GOT3 (cell line): ENCODE data around the gene LDB3.

Experiments used
- DNase-seq: peaks from one replicate; lab custom pipeline; 2025; ENCODE audit warnings: mixed read lengths; lab: John Stamatoyannopoulos, UW

Gene LDB3

DNA sequence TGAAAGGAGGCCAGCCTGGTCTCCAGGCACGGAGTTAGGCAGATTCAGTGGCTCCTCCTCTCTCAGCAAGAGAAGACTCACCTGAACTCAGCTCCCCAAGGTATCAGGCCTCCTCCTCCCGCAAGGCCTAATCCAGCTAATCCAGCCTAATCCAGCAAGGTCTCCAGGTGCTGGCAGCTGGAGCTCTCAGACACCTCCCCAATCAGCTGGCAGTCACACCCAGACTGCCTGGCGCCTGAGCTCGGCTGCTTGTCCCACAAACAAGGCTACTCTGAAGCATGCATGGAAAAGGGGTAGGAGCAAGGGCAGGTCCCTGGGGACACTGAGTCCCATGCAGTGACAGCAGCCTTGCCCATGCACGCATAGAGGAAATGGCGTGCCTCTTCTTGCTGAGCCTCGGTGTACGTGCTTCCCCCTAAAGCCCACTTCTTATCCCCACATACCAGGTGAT lies 17.3 kb upstream of the LDB3 start:
- DNase-seq = no peak

DNA sequence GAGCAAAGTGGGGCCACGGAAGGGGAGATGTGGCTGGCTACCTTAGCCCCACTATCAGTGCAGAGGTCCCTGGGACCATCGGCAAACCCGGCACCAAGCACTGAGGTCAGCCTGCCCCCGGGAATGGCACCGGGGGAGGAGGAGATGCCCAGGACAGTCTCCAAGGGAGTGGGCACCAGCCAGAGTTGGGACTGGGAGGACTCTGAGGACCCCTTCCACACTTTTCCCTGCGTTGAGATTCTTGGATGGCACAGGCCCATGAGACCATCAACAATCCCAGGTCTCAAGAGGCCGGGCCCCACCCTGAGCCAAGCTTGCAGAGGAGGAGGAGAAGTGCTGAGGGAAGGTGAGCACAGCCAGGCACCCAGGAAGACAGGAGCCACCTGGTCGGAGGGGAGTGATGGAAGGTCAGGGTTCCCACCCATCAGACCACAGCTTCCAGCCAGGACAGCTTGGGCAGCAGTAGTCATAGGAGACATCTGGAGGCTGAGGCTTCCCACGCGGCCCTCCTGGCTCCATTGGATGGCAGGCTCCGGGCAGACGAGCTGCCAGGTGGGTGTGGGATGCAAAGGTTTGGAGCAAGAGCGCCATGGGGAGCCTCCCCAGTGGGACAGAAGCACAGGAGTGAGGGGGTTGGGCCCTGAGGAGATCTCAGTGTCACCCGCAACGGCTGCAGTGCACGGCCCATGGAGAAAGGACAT lies 16.5 kb upstream of the LDB3 start:
- no peak for DNase-seq

DNA sequence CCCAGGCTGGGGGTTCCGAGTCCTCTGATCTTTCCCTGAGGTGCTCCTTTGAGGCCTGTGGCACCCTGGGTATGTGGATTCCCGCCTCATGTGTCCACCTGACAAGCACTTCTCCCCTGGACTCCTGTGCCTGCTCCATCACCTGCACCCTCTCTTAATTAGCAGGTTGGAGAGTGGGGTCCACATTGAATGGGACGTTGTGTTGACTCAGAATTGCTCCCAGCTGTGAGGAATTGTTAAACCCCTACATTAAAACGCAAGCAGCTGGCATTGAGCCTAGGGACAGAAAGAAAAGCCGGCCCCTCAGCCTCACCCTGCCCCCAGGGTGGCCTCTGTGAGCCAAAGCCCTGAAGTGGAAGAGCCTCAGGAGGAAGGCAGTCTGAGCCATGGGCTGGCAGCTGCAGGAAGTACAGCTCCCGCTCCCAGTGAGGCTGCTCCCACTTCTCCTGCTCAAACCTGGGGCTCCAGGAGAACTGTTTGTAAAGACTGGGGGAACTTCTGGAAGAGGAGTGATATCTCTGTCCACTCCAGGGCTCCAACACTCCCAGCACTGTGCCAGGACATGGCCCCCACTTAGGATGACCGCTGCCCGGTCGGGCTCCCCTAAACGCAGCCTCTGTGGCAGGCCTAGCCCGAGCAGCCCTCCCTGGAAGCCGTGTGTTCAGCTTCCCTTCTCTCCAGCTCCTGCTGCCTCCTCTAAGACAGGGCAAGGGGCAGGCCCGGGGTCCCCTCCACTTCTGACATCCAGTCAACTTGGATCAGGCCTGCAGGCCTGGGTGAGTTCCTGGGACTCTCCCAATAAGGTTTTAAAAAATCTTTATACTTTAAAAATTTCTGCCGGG lies 15.7 kb upstream of the LDB3 start:
- no peak for DNase-seq

DNA sequence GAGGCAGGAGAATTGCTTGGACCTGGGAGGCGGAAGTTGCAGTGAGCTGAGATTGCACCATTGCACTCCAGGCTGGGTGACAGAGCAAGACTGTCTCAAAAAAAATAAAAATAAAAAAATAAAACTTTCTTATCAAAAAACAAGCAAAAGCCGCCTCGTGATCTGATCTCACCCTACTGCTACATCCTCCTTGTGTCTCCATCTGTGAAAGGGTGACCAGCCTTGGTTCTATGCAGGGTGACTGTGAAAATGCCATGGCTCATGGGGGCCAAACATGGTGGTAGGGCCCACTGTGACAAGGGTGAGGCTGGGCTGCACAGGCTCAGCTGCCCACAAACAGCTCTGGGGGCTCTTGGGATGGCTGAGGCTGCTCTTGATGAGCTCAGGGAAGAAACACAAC lies 14.9 kb upstream of the LDB3 start:
- DNase-seq = no peak

DNA sequence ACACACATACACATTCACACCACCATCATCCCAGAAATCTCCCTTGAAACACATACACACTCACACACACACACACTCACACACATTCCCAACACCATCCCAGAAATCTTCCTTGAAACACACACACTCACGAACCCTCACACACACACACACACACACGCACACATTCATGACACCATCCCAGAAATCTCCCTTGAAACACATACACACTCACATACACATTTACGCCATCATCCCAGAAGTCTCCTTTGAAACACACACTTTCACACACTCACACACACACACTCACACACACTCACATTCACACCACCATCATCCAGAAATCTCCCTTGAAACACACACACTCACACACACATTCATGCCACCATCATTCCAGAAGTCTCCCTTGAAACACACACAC lies 14.3 kb upstream of the LDB3 start:
- DNase-seq = no peak

DNA sequence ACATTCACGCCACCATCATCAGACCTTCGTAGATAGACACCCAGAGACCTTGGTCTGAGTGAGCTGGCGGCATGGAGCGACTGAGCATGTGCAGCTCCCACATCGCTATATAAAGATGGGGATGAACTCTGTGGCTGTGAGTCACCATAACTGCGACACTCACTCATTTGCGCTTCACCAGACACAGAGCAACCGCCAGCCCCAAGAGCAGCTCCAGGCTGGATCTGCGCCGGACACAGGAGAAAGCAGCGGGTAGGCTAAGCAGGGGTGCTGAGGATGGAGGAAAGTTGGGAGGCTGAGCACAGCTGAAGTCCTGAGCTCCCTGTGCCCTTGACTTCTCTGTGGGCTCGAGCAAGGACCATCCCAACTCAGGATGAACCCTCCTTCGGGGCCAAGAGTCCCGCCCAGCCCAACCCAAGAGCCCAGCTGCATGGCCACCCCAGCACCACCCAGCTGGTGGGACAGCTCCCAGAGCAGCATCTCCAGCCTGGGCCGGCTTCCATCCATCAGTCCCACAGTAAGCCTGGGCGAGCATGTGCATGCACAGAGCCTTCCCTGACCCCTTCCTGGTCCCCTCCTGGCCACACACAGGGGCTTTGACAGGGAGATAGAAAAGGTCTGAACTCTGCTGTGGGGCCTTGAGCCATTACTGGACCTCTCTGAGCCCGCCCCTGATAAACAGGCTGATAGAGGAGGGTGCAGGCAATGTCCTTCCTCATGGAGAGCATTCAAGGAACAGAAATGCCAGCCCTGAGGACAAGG lies 13.7 kb upstream of the LDB3 start, which contains the start of gene OPN4:
TSS of gene OPN4 (plus strand) at position 137 of the 762 bp plus-strand sequence. CDS start at position 374, 237 bp downstream.
- DNase-seq = no peak

DNA sequence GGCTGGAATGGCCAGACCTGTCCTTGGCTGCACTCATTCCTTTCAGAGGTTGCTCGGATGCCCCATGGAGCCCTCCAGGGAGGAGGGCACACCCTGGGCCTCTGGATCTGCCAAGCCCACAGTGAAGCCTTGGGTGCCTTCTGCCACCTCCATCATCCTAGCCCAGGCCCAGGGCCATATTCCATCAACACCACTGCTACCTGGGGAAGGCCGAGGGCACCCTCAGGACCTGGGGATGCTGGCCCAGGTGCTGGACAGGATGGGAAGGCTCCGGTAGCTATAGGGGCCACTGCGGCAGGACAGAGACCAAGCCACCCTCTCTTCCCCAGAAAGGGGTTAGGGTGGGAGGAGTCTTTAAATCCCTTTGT lies 13.2 kb upstream of the LDB3 start:
- no peak for DNase-seq

DNA sequence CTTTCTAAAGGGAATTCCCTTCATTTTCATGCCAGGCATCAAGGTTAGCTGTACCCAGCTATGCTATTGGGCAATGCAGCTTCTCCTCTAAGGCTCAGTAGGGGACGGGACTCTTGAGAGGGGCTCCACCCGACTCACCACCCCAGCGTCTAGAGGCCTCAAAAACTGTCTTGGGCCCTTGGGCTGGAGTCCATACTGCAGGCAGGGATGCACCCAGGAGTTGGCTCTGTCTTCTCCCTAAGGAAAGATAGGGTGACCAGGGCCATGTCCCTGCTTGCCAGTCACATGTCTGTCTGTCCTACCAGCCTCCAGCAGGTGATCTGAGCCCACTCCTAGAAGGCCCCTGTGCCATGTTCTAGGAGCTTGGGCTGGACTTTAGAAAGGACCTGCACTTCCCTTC lies 12.7 kb upstream of the LDB3 start:
- no peak for DNase-seq

DNA sequence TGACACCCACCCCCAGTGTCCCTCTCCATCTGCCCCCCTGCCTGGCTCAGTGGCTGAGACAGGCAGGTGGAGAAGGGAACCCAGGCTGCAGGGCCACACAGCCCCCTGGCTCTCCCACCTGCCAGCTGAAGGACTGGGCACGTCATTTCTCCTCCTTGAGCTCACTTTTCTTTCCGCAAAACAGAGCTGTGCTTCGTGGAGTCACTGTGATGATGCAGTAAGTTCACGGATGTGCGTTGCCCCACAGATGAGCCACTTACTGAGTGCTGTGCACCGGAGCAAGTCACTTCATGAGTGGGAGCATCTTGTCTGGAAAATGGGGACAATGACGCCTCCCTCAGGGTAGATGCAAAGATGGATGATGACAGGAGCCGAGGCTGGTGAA lies 11.3 kb upstream of the LDB3 start:
- DNase-seq = no peak

DNA sequence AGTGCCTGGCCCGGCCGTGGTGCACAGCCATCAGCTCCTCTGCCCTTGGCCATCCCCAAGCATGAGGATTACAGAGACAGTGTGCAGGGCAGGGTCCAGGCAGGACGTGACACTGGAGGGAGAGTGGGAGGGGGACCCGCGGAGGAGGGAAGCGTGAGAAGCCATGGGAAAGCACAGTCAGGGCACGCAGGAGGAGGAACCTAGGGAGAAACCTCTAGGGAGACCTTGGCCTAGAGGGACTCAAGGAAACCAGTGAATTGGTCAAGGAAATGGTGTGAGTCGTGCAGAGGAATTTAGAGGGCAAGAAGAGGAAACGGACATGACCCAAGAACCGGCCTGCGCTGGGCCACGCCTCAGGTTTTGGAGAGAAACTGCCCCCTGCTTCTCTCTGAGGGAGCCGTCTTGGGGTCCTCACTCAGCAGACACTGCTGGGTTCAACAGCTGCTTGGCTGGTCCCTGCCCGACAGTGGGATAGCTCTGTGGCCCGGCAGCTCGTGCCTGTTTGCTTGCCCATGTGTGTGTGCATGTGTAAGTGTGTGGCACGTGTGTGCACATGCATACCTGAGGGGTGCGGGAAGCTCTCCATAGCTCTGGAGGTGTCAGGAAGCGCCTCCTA lies 10.8 kb upstream of the LDB3 start:
- DNase-seq = no peak

DNA sequence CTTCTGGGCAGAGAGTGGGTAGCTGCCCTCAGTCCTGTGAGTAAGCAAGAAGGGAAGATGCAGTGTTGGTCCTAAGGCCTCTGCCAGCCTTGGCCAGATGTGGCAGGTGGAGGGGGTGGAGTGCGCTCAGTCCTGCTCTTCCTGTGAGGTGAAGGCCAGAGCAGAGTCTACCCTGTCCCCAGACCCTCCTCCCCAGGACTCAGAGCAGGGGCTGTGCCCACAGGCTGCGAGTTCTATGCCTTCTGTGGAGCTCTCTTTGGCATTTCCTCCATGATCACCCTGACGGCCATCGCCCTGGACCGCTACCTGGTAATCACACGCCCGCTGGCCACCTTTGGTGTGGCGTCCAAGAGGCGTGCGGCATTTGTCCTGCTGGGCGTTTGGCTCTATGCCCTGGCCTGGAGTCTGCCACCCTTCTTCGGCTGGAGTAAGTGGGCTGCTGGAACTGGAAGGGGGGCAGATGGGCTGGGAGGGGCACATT lies 10.0 kb upstream of the LDB3 start:
- no peak for DNase-seq

DNA sequence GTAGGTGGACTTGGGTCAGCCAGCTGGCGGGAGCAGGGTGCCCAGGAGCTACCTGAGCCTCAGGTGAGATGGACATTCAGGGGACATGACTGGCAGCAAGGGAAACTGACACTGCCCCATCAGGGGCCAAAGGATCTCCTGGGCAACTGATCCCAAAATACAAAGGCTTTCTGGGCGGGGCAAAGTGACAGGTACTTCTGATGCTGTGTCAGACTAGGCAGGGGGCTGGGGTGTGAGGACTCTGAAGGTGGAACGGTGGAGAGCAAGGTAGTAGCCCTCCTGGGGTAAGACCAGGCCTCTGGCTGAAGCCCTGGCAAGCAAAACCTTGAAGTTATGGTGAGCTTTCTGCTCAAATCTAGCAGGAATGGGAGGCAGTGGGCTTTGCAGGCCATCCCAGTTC lies 9.6 kb upstream of the LDB3 start:
- DNase-seq = no peak

DNA sequence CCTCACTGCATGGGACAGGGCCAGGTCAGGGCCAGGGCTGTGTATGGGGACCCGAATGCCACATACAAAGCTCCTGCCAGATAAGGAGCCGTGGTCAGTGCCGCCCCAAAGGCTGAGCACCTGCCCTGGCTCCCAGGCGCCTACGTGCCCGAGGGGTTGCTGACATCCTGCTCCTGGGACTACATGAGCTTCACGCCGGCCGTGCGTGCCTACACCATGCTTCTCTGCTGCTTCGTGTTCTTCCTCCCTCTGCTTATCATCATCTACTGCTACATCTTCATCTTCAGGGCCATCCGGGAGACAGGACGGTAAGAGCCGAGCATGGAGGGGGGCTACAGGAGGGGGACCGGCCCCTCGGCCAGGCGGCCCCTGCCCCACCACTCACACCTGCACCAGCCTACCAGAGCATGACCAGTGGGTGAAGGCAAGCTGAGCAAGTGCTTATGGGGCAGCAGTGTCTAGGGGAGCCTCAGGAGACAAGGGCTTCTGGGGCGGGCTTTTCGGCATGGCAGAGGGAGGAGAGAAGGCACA lies 9.1 kb upstream of the LDB3 start:
- no peak for DNase-seq

DNA sequence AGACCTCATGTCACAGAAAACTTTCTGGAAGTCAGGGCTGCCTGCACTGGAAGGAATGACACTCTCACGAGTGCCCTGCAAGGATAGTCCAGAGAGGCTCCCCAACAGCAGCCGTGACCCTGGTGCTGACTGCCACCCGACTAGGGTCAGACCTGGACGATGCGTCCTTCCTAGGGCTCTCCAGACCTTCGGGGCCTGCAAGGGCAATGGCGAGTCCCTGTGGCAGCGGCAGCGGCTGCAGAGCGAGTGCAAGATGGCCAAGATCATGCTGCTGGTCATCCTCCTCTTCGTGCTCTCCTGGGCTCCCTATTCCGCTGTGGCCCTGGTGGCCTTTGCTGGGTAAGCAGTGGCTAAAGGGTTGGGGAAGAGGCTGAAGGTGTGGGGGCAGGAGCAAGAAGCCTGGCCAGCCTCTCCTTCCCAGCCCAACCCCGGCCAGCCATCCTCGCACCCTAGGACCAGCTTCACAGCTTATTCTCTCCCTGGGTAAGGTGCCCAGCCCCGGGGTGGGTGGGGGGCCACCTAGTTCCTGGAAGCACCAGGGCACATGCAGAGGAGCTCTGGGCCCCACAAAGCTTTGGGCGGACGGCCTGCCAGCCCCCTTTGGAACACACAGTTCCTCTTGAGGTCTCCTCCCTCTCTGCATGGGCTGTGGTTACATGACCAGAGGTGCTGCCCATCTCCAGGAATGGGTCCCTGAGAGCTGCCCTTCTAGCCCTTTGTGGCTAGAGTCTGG lies 8.4 kb upstream of the LDB3 start:
- no peak for DNase-seq

DNA sequence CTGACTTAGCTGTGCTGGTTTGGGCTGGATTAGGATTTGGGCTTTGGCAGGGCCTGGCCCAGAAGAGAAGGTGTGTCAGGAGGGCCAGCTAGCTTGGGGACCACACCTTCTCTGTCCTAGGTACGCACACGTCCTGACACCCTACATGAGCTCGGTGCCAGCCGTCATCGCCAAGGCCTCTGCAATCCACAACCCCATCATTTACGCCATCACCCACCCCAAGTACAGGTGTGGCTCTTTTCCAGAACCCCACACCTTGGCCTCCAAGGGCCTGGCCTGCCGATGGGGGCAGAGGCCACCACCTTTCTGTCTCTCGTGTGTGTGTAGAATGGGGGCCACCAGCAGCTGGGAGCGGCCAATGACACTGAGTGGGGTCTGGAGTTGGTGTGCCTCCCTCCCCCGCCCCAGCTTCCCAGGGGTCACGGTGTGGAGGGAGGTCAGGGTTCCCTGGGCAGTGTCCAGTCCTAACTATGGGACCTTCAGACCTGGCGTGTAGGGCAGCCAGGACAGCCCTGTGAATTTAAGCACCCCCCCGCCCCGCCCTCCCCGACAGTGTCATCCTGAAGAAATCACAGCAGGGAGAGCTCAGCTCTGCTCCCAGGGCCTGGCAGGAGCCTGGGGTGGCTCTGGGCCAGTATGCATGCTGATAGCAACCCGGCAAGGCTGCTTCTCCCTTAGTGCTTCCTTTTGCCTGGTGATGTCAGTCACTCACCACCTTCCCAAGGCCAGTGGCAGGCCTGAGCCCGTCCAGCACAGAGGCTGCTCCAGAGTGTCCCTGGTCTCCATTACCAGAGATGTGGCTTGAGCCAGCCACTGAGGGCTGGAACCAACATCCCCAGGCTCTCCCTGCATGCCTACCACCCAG lies 6.9 kb upstream of the LDB3 start:
- DNase-seq = no peak

DNA sequence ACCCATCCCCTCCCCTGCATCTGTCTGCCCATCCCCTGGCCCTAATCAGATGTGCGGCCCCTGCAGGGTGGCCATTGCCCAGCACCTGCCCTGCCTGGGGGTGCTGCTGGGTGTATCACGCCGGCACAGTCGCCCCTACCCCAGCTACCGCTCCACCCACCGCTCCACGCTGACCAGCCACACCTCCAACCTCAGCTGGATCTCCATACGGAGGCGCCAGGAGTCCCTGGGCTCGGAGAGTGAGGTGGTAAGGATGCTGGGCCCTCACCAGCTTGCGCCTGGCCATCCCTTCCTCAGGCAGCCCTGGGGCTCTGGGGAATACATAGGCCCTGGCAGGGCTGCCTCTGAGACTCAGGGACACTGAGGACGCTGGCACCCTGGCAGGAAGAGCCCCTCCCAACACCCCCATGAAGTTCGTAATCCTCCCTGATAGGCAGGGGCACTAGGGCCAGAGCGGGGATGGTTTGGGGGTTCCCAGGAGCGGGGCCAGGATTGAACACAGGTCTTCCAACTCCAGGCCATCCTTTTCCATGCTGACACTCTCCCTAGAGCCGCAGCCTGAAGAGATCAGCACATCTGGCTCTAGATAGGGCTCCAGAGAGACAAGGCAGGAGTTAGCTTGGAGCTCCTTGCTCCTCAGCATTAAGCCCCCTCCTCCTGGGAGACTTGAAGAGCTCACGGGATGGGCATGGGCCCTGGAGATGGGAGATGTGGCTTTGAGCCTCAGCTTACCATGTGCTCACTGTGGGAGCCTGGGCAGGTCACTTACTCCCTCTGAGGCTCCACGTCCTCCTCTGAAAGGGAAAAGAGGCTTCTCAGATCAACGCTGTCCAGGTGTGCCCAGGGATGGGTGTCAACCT lies 5.9 kb upstream of the LDB3 start:
- no peak for DNase-seq

DNA sequence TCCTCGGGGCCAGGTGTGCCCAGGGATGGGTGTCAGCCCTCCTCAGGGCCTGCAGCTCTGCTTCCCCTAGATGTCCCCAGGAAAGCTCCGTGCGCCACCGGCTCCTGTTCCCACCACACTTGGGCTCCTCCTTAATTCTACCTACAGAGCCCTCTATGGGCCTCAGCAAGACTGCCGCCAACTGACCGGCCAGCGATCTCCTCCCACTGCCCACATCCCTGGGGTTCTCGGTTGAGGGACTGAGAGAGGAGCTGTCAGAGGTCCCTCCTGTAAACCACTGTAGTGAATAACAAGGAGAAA lies 5.3 kb upstream of the LDB3 start:
- DNase-seq = no peak

DNA sequence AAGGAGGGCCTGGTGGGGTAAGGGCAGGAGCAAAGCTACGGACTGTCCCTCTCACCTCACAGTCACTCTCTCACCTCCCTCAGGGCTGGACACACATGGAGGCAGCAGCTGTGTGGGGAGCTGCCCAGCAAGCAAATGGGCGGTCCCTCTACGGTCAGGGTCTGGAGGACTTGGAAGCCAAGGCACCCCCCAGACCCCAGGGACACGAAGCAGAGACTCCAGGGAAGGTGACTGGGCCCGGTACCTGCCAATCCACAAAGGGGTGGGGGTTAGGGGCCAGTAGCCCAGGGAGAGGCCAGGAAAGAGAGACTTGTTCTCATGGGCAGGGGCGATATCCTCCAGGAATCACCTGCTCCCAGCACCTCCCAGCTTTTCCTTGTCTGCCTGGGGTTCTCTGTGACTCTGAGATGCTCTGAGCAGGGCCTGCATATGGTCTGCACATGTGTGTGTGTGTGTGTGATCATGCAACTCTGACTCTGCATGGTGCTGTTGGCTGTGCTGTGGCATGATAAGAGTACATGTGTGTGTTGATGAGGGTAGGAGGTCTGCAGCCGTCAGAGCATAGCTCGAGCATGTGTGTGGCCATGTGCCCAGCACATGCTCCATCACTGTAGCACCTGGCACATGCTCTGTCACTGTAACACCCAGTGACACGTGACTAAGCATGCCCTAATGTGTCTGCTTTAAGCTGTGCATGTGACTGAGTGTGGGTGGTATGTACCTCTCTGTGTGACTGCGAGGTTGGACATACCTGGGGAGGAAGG lies 4.6 kb upstream of the LDB3 start:
- DNase-seq = no peak
